ENCODE results near the gene MRPL21. TPM values are rescaled to one million over a fixed set of nuclear protein-coding genes. Genes with fewer than 3 reads are reported as not detected.

MRPL21 gene
- total and polyA plus RNA-seq, 2 of the 13 experiments (the other 11 are each of a cell fraction or from before 2014, with no cell fraction given): 61.5 to 100 TPM

GRCh38 chr11:68844801-68845200 lies 58.8 kb downstream of the MRPL21 start:
- in situ Hi-C loops (cut with HindIII; ENCODE audit: extremely low pct_ligation_motif_present, low pct_unique_long_range_greater_than_20kb): no loop called here
- no peak for DNase-seq (ENCODE audit: low spot score)
- H2AFZ ChIP-seq (ENCODE audit: low read length): no peak overlapping the region
- peak; percentile 87 for FAIRE-seq
- H3K9me3 ChIP-seq (ENCODE audit: low read length): no peaks in the 10 kb centered on the region
- H3K79me2 ChIP-seq (ENCODE audit: insufficient read depth, low read length): no peaks in the 10 kb centered on the region
- peak overlapping the region; percentile 91 for H3K27ac ChIP-seq (ENCODE audit: extremely low read length, insufficient read depth, low read length)
- peak overlapping the region; percentile 78 for H3K4me2 ChIP-seq (ENCODE audit: low read depth, low read length)
- no peaks in the 10 kb centered on the region for H3K36me3 ChIP-seq (replicated peaks in 1 of 2; ENCODE audit: control insufficient read depth in 1 of 2, insufficient read depth in 2 of 2, low read length in 2 of 2)
- peak overlapping the region; percentile 62; the same call in 1 of the 2 replicates for H3K9ac ChIP-seq (ENCODE audit: insufficient read depth, low read depth, low read length)
- H3K4me3 ChIP-seq (replicated peaks in 1 of 3; ENCODE audit: insufficient read depth in 1 of 3, low read depth in 2 of 3, low read length in 3 of 3): peak overlapping the region; percentile 17 to 46 (median 34); a peak in 4 of 6 replicates
- POLR2A ChIA-PET: interaction anchor here (0.6 to 4.2 kb wide), 10 partner anchors 13 to 811 kb away, joined by 3 to 31 read pairs (median 4); partner anchors contain the start of gene IGHMBP2
- H3K4me1 ChIP-seq (ENCODE audit: insufficient read depth, low read length): peaks cover 85% of the 10 kb centered on the region
- ATAC-seq: peak; percentile 3; the same call in 1 of the 3 replicates
- WGBS (ENCODE audit: low lambda C conversion rate): 1% methylated on average over 6 of the region's 6 CpGs
- peaks cover 0 to 8% of the 10 kb centered on the region in 2 experiments; a peak in 3 of 5 replicates for H3K27me3 ChIP-seq (ENCODE audit: control insufficient read depth in 1 of 2, insufficient read depth in 2 of 2, low read length in 2 of 2)
- CTCF ChIA-PET (ENCODE audit: low intra/inter-chr PET ratio, low total read pairs): interaction anchor here (1.4 kb wide), 1 partner anchor 20 kb away, joined by 3 read pairs; no protein-coding TSS in a partner anchor
- BruUV-seq (replicated peaks): TSS peak; percentile 60
- H4K20me1 ChIP-seq (ENCODE audit: insufficient read depth, low read length): peaks cover 6% of the 10 kb centered on the region; the same call in 1 of the 2 replicates
- intact Hi-C loops (cut with micrococcal nuclease; ENCODE audit: unreplicated experiment): no loop called here
- TF ChIP-seq ZNF10 (CRISPR knock-in tag; IDR thresholded peaks at IDR 0.05; ENCODE audit: borderline replicate concordance, low read depth) (no peak), HMGXB4 (CRISPR knock-in tag; IDR thresholded peaks at IDR 0.05; ENCODE audit: borderline replicate concordance in 1 of 2, low read depth in 1 of 2) (no peak), ZNF740 (CRISPR knock-in tag; IDR thresholded peaks at IDR 0.05) (no peak), ZNF484 (CRISPR knock-in tag; IDR thresholded peaks at IDR 0.05; ENCODE audit: borderline replicate concordance, low read depth) (no peak), ZFAT (CRISPR knock-in tag; conservative IDR thresholded peaks at IDR 0.05) (no peak), NCOA1 (CRISPR knock-in tag; IDR thresholded peaks at IDR 0.05) (no peak), NR2F1 (CRISPR knock-in tag; IDR thresholded peaks at IDR 0.05) (no peak), ZNF160 (CRISPR knock-in tag; IDR thresholded peaks at IDR 0.05) (no peak), AFF4 (CRISPR knock-in tag; IDR thresholded peaks at IDR 0.05) (no peak), CEBPB (IDR thresholded peaks at IDR 0.05; ENCODE audit: borderline replicate concordance, low read depth, low read length) (peak; percentile 50; the same call in 1 of the 2 replicates), SKIL (CRISPR knock-in tag; IDR thresholded peaks at IDR 0.05; ENCODE audit: borderline replicate concordance) (no peak), KAT2B (IDR thresholded peaks at IDR 0.05; ENCODE audit: borderline replicate concordance, low read depth, low read length) (no peak), ZNF362 (CRISPR knock-in tag; IDR thresholded peaks at IDR 0.05; ENCODE audit: borderline replicate concordance) (peak; percentile 84), SIX4 (CRISPR knock-in tag; IDR thresholded peaks at IDR 0.05) (0 out of 2 replicates have a peak, but pooled peaks have one; percentile 25)

Measured in HepG2 (cell line).